ENCODE results near the gene ETV6. TPM values are rescaled to one million over a fixed set of nuclear protein-coding genes. Genes with fewer than 3 reads are reported as not detected.

ETV6 gene
- total and polyA plus RNA-seq, 3 donors from 2014 or later, result 7.8 to 20.9 (median 16.3) TPM

- no peaks in the 10 kb centered on the region for H3K9me3 ChIP-seq
- H3K4me1 ChIP-seq, result no peaks in the 10 kb centered on the region
- H3K27me3 ChIP-seq, result no peaks in the 10 kb centered on the region
- WGBS, 2 donors, result 77 to 79% methylated on average over 1 of the region's 1 CpG
- H3K4me3 ChIP-seq, result no peak overlapping the region
- no peak overlapping the region for H3K27ac ChIP-seq
- DNase-seq, result no peak
- H3K36me3 ChIP-seq (ENCODE audit: low read depth, missing control alignments), result no peaks in the 10 kb centered on the region
- intact Hi-C loops (cut with DNase I; ENCODE audit: low total_unique reads), result no loop called here
- TF ChIP-seq CTCF (IDR thresholded peaks at IDR 0.05) (no peak), POLR2A (IDR thresholded peaks at IDR 0.05) (no peak)
Observed at GRCh38 chr12:11804130-11804529, 154.7 kb downstream of the ETV6 start.

DNA sequence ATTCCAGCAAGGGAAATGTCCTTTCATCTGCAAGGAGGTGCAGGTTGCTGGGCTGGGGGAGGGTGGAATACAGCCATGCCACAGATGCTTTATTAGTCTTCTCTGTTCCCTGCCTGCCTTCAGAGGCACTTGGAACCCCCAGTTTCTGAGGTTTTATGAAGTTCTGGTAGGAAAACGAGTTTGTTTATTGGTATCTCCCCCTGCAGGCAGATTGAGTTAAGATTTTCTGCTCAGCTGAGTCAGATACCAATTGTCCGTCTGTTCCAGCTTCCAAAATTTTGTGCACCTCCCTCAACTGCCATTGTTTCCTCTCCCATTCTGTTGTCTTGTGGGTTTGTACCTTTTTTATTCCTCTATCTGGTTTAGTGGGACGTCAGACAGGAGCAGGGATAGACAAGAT lies 155.6 kb downstream of the ETV6 start:
- H3K9me3 ChIP-seq, result no peaks in the 10 kb centered on the region
- no peak overlapping the region for H3K4me3 ChIP-seq
- no peaks in the 10 kb centered on the region for H3K27me3 ChIP-seq
- no peak for DNase-seq
- intact Hi-C loops (cut with DNase I; ENCODE audit: low total_unique reads), result no loop called here
- 78 to 82% methylated on average over 3 of the region's 3 CpGs for WGBS, 2 donors
- peak in 1 of 3 experiments; percentile 13 for TF ChIP-seq CTCF (IDR thresholded peaks at IDR 0.05)
- TF ChIP-seq POLR2A (IDR thresholded peaks at IDR 0.05), result no peak
- H3K27ac ChIP-seq, result no peak overlapping the region
- no peaks in the 10 kb centered on the region for H3K4me1 ChIP-seq
- no peaks in the 10 kb centered on the region for H3K36me3 ChIP-seq (ENCODE audit: low read depth, missing control alignments)

DNA sequence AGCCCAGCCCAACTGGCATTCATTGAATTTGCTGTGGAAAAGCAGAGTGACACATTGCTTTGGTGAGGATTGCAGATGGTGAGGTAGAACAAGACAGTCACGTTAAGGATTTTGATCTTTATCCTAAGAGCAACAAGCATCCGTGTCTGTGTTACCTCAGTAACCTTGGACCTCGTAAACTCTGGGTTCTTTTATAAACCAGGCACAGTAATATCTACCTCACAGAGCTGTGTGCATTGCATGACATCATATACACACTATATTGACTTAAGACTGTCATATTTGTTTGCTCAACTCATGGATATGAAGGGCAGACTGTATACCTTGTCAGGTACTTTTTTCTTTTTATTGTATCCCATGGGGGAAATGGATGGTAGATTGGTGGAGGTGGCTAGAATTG lies 156.2 kb downstream of the ETV6 start:
- no peaks in the 10 kb centered on the region for H3K36me3 ChIP-seq (ENCODE audit: low read depth, missing control alignments)
- 85 to 96% methylated on average over 3 of the region's 3 CpGs for WGBS, 2 donors
- intact Hi-C loops (cut with DNase I; ENCODE audit: low total_unique reads), result no loop called here
- no peaks in the 10 kb centered on the region for H3K9me3 ChIP-seq
- no peak for TF ChIP-seq CTCF (IDR thresholded peaks at IDR 0.05)
- no peak for TF ChIP-seq POLR2A (IDR thresholded peaks at IDR 0.05)
- DNase-seq, result no peak
- H3K4me1 ChIP-seq, result no peaks in the 10 kb centered on the region
- no peak overlapping the region for H3K27ac ChIP-seq
- no peak overlapping the region for H3K4me3 ChIP-seq
- H3K27me3 ChIP-seq, result no peaks in the 10 kb centered on the region

DNA sequence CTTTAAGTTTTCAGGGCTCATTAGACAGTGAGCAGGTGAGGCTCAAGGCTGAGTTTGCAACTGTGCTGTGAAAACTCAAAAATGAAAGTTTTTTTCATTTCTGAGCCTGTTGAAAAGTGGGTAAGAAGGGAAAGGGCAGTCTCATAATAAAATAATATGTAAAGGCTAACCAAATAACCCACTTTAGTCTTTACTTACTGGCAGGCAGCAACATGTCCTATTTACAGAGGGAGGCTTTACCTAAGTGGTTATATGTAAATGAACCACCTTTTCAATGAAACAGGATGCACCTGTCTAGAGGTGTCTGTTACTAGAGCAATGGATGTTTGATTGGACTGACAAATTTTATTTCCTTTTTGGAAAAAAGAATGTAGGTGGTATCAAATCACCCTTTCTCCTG lies 158.0 kb downstream of the ETV6 start:
- intact Hi-C loops (cut with DNase I; ENCODE audit: low total_unique reads), result no loop called here
- no peak for TF ChIP-seq POLR2A (IDR thresholded peaks at IDR 0.05)
- H3K4me1 ChIP-seq, result peaks cover 16% of the 10 kb centered on the region

DNA sequence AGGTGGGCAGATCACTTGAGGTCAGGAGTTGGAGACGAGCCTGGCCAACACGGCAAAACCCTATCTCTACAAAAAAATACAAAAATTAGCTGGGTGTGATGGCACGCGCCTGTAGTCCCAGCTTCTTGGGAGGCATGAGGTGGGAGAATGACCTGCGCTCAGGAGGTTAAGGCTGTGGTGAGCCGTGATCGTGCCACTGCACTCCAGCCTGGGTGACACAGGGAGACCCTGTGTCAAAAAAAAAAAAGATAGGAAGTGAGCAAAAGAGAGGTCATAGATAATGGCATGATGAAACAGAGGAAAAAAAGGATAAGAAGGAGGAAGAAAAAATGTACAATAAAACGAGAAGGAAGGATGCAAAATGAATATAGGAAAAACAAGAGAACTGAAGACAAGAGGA lies 159.5 kb downstream of the ETV6 start:
- Histone ChIP-seq H3K4me3 (no peak overlapping the region), H3K9me3 (no peaks in the 10 kb centered on the region), H3K27me3 (no peaks in the 10 kb centered on the region), H3K4me1 (peaks cover 26% of the 10 kb centered on the region), H3K36me3 (ENCODE audit: low read depth, missing control alignments) (no peaks in the 10 kb centered on the region), H3K27ac (no peak overlapping the region)
- intact Hi-C loops (cut with DNase I; ENCODE audit: low total_unique reads), result no loop called here
- no peak for DNase-seq
- no peak for TF ChIP-seq CTCF (IDR thresholded peaks at IDR 0.05)
- no peak for TF ChIP-seq POLR2A (IDR thresholded peaks at IDR 0.05)
- 89 to 93% methylated on average over 8 of the region's 8 CpGs for WGBS, 2 donors

More for the DNA sequence above, 158.0 kb downstream of the ETV6 start:
- Histone ChIP-seq H3K4me3 (no peak overlapping the region), H3K27me3 (no peaks in the 10 kb centered on the region), H3K27ac (no peak overlapping the region), H3K9me3 (no peaks in the 10 kb centered on the region), H3K36me3 (ENCODE audit: low read depth, missing control alignments) (no peaks in the 10 kb centered on the region)
- no peak for DNase-seq

Data from testis (tissue), 3 donors.